C4-2B (cell line): ENCODE data around the gene SOX6.

Source experiments
- H3K27ac ChIP-seq: fragments of 450-650 bp; 2 replicates; pipeline ENCODE4 v1.5.1; 2017
- ZFX ChIP-seq: fragments of 450-650 bp; IDR thresholded peaks from 2 replicates; pipeline ENCODE4 v1.6.1; 2017
- TF ChIP-seq, protein P1 (sequence below): fragments of 450-650 bp; conservative IDR thresholded peaks from 2 replicates; pipeline ENCODE4 v1.5.1; 2017; ENCODE audit warnings: mild to moderate bottlenecking

SOX6 gene

DNA sequence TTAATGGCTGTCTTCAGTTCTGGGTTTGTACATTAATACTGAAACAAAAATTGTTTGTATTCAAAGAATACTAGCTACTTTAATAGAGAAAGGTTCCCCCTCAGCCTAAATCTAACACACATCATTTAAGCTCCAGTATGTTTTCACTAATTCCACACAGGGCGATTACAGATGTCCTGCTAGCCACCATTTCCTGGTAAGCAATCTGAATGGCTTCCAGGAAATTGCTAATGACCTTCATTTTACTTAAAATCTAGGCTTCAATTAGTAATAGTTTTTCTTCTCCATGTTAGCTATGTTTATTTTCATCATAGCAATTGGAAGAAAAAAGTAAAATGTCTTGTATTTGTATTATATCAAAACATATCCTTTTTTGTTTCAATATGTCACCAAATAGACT is 132.8 kb downstream of the SOX6 start:
- H3K27ac ChIP-seq: no peak overlapping the region
- TF ChIP-seq, protein P1, sequence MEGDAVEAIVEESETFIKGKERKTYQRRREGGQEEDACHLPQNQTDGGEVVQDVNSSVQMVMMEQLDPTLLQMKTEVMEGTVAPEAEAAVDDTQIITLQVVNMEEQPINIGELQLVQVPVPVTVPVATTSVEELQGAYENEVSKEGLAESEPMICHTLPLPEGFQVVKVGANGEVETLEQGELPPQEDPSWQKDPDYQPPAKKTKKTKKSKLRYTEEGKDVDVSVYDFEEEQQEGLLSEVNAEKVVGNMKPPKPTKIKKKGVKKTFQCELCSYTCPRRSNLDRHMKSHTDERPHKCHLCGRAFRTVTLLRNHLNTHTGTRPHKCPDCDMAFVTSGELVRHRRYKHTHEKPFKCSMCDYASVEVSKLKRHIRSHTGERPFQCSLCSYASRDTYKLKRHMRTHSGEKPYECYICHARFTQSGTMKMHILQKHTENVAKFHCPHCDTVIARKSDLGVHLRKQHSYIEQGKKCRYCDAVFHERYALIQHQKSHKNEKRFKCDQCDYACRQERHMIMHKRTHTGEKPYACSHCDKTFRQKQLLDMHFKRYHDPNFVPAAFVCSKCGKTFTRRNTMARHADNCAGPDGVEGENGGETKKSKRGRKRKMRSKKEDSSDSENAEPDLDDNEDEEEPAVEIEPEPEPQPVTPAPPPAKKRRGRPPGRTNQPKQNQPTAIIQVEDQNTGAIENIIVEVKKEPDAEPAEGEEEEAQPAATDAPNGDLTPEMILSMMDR: no peak
- no peak for TF ChIP-seq ZFX

DNA sequence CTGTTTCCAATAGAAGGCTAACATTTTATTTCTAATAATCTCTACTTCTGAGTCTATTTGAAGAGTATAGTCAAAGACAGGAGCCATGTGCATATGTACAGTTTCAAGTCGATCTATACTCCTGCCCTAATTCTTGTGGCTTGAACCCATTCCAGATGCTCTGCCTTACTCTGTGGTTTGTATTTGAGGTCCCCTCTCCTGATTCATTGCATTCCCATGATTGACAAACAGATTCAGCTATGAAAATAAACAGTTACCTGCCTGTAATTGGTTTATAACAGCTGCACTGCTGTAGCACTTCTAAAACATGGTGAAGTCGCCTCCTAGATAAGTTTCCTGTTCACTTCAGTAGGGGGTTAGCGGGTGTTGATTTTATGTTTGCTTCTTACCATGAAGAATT is 138.7 kb downstream of the SOX6 start:
- TF ChIP-seq ZFX: no peak
- TF ChIP-seq, protein P1: no peak
- H3K27ac ChIP-seq: no peak overlapping the region

DNA sequence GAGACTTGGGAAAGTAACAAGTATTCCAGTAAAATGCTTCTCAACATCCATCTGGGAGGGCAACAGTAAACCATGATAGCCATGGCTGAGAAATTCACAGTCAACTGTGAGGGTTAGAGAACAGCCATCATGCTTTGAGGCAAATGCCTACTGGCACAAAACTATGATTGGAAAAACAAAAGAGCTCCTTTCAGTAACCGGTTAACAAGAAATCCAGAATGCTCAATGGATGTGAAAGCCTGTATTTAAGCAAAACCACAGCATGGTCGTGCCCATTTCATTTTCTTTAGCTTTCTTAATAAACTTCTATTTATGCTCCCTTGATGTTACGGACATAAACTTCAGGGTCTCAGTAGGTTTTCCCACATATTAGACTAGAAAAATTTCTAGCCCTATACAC is 139.5 kb downstream of the SOX6 start:
- TF ChIP-seq, protein P1: no peak
- no peak for TF ChIP-seq ZFX
- no peak overlapping the region for H3K27ac ChIP-seq

DNA sequence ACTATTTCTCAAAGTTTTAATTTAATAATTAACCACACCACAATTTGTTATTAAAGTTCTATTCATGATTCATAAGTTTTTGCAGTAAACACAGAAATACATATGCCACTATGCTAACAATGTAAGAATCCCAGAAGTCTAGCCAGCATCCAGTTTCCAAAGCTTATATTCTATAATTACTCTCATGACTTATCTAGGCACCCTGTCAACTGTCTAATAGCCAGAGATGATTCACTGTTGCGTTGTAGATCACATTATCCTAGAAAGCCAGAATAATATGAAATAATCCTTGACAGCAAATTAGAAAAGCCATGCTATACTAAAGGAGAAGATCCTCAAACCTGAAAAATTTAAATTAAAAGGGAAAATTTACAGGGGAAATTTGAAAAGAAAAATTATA is 141.0 kb downstream of the SOX6 start:
- TF ChIP-seq, protein P1: no peak
- TF ChIP-seq ZFX: no peak
- H3K27ac ChIP-seq: no peak overlapping the region

DNA sequence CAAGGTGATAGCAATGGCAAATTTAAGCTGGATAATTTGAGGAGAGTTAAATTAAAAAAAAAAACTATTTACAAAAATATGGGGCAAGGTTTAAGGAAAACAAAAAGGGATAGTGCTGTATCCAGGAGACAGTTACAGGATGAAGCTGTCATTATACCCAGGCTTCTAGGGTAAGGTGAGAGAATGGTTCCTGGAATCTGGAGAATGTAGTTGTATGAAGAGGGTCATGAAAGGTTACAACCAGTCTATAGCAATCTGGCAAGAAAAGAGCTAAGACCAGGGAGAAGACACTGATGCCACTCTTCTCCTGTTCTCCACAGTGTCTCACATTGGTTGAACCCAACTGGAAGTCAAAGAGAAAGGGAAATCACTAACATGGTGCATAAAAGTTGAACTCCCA is 144.9 kb downstream of the SOX6 start:
- TF ChIP-seq, protein P1: no peak
- no peak for TF ChIP-seq ZFX

DNA sequence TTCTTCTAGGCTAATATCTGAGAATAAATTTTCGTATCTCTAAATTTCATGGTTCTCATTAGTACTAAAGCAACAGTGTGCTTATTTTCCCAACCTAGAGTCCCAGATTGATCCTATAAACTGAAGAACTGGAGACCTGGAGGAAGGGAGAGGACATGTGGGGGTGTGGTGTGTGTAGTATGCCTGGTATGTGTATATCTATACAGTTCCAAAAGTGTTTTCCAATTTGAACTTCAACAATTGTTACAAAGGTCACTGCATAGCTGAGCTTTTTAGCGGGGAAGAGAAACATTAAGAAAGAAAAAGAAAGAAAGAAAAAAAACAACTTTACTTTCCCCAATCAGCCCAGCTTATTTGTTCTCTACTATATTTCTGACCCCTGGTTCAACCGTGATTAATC is 152.1 kb downstream of the SOX6 start:
- TF ChIP-seq, protein P1: no peak
- TF ChIP-seq ZFX: no peak
- H3K27ac ChIP-seq: no peak overlapping the region

More for the DNA sequence above, 144.9 kb downstream of the SOX6 start:
- no peak overlapping the region for H3K27ac ChIP-seq

DNA sequence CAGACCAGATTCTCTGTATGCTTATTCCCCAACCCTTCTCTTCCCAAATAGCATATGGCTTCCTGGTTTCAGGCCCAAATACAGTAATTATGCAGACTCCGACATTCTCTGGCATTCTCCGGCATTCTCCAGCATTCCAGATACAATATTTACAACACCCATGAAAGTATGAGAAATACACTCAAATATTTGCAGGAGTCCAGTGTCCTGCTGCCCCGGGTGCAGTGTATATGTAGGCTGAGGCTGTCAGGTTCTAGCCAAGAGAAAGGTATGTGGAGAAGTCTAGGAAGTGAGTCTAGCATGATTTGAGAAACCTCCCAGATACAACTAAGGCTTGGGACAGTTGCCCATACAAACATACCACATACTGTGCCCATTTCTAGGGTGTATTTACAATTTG is 160.7 kb downstream of the SOX6 start:
- H3K27ac ChIP-seq: no peak overlapping the region
- TF ChIP-seq ZFX: no peak
- TF ChIP-seq, protein P1: no peak
